SK-N-SH (cell line): Measurements from ENCODE around the gene DNAJC1. TPM values are rescaled to one million over a fixed set of nuclear protein-coding genes. Genes with fewer than 3 reads are reported as not detected.

Experiments used
- CTCF ChIA-PET: fragments of 300-600, 350-600 bp; formaldehyde crosslinking; extraction: SDS; loops from one replicate; lab custom pipeline; 2021; lab: Yijun Ruan, JAX
- POLR2A ChIA-PET: fragments of 350-600 bp; sonication (Branson Sonifier 250); formaldehyde crosslinking; extraction: SDS; loops from one replicate; lab custom pipeline; 2020; ENCODE audit warnings: antibody characterized with exemption, inconsistent platforms; lab: Yijun Ruan, JAX
- DNase-seq: peaks from one replicate; pipeline ENCODE4 v3.0.0; 2012
- H2AFZ ChIP-seq: fragments of 200-600 bp; sonication (generic); 2 replicates; pipeline ENCODE4 v1.8.1; 2016; ENCODE audit warnings: antibody characterized with exemption, mild to moderate bottlenecking, low read depth
- H3F3A ChIP-seq: fragments of 200-600 bp; sonication (generic); replicated peaks from 2 replicates; pipeline ENCODE3; 2016; ENCODE audit warnings: antibody characterized with exemption, mild to moderate bottlenecking; ENCODE audit not compliant: insufficient read depth
- H3K27ac ChIP-seq, 2 experiments: fragments of 200-500 bp in 1 of 2; fragments of 200-600 bp in 1 of 2; sonication (Bioruptor generic) in 1 of 2; sonication (generic), shearing (Covaris generic) in 1 of 2; 2 replicates each; pipeline versions ENCODE4 v1.5.1 to v1.6.1; 2014 to 2016; ENCODE audit warnings: low read depth in 2 of 2, inconsistent platforms in 1 of 2, low read length in 1 of 2, mild to moderate bottlenecking in 1 of 2, mixed read lengths in 1 of 2
- H3K27me3 ChIP-seq: fragments of 200-600 bp; sonication (generic), shearing (Covaris generic); 2 replicates; pipeline ENCODE4 v1.6.1; 2016; ENCODE audit warnings: mixed run types; ENCODE audit not compliant: insufficient read depth
- H3K36me3 ChIP-seq, 2 experiments: fragments of 200-500 bp in 1 of 2; fragments of 200-600 bp in 1 of 2; sonication (Bioruptor generic) in 1 of 2; sonication (generic) in 1 of 2; replicated peaks in 1 of 2; 2 replicates each; pipeline versions ENCODE3 to v1.5.1; 2014 to 2016; ENCODE audit warnings: low read length in 1 of 2, mild to moderate bottlenecking in 1 of 2; ENCODE audit not compliant: insufficient read depth in 2 of 2, control insufficient read depth in 1 of 2
- H3K4me1 ChIP-seq, 2 experiments: fragments of 200-500 bp in 1 of 2; fragments of 200-600 bp in 1 of 2; sonication (Bioruptor generic) in 1 of 2; sonication (generic), shearing (Covaris generic) in 1 of 2; 2 replicates each; pipeline versions ENCODE4 v1.5.1 to v1.6.1; 2014 to 2016; ENCODE audit warnings: low read depth in 1 of 2, low read length in 1 of 2, mixed run types in 1 of 2; ENCODE audit not compliant: insufficient read depth in 2 of 2, control insufficient read depth in 1 of 2
- H3K4me2 ChIP-seq: fragments of 200-600 bp; sonication (generic), shearing (Covaris generic); 2 replicates; pipeline ENCODE4 v1.6.1; 2017; ENCODE audit warnings: mixed run types
- H3K4me3 ChIP-seq, 2 experiments: fragments of 200-500 bp in 1 of 2; fragments of 200-600 bp in 1 of 2; sonication (Bioruptor generic) in 1 of 2; sonication (generic), shearing (Covaris generic) in 1 of 2; 2 replicates each; pipeline versions ENCODE4 v1.5.1 to v1.8.1; 2014 to 2016; ENCODE audit warnings: low read depth in 2 of 2, inconsistent platforms in 1 of 2, low read length in 1 of 2, mild to moderate bottlenecking in 1 of 2, mixed read lengths in 1 of 2, moderate library complexity in 1 of 2
- H3K79me2 ChIP-seq: fragments of 200-600 bp; sonication (generic); 2 replicates; pipeline ENCODE4 v1.8.1; 2017; ENCODE audit warnings: mild to moderate bottlenecking; ENCODE audit not compliant: insufficient read depth
- H3K9ac ChIP-seq: fragments of 200-600 bp; sonication (generic); 2 replicates; pipeline ENCODE4 v1.6.1; 2017; ENCODE audit warnings: mixed run types
- H3K9me2 ChIP-seq: fragments of 200-600 bp; sonication (generic); 2 replicates; pipeline ENCODE4 v1.6.1; 2017; ENCODE audit warnings: mixed run types
- H3K9me3 ChIP-seq: fragments of 200-600 bp; sonication (generic); 2 replicates; pipeline ENCODE4 v1.6.1; 2017; ENCODE audit warnings: mixed run types, mild to moderate bottlenecking, moderate library complexity
- H4K20me1 ChIP-seq: fragments of 200-600 bp; sonication (generic); 2 replicates; pipeline ENCODE4 v1.6.1; 2017; ENCODE audit warnings: mild to moderate bottlenecking, mixed run types; ENCODE audit not compliant: insufficient read depth
- CHD2 ChIP-seq: fragments of 150-350 bp; IDR thresholded peaks from 2 replicates; pipeline ENCODE4 v1.6.1; 2018; ENCODE audit warnings: low read length; ENCODE audit not compliant: partially characterized antibody
- EZH2phosphoT487 ChIP-seq: fragments of 200-600 bp; sonication (generic); IDR thresholded peaks from 2 replicates; pipeline ENCODE4 v1.6.1; 2017; ENCODE audit warnings: low read depth, mixed run types, mild to moderate bottlenecking, antibody characterized with exemption, moderate library complexity, borderline replicate concordance
- FOSL2 ChIP-seq: IDR thresholded peaks from 2 replicates; pipeline ENCODE4 v1.4.0; 2012; ENCODE audit warnings: low read depth, mild to moderate bottlenecking, moderate library complexity, borderline replicate concordance
- NFIC ChIP-seq: IDR thresholded peaks from 2 replicates; pipeline ENCODE4 v1.4.0; 2012; ENCODE audit warnings: borderline replicate concordance
- POLR2AphosphoS5 ChIP-seq: IDR thresholded peaks from 2 replicates; pipeline ENCODE4 v1.6.1; 2012; ENCODE audit warnings: low read depth, low read length
- RCOR1 ChIP-seq: fragments of 150-350 bp; IDR thresholded peaks from 2 replicates; pipeline ENCODE4 v1.6.1; 2017; ENCODE audit warnings: antibody characterized with exemption, low read length
- TAF1 ChIP-seq: IDR thresholded peaks from 2 replicates; pipeline ENCODE4 v1.6.1; 2012; ENCODE audit warnings: low read depth, mild to moderate bottlenecking, low read length, moderate library complexity, borderline replicate concordance
- TCF12 ChIP-seq: IDR thresholded peaks from 2 replicates; pipeline ENCODE4 v1.4.0; 2012
- TEAD4 ChIP-seq: IDR thresholded peaks from 2 replicates; pipeline ENCODE4 v1.4.0; 2012; ENCODE audit warnings: mild to moderate bottlenecking, borderline replicate concordance; ENCODE audit not compliant: insufficient read depth
- WGBS: methylation state at CpG from one replicate; pipeline ENCODE4 v1.1.6; 2017; ENCODE audit warnings: low lambda C conversion rate; 5-methylcytosine and 5-hydroxymethylcytosine counted together
- polyA plus RNA-seq, 3 experiments: library from polyadenylated mRNA; depleted of rRNA; stranded (reverse); fragments of >200 nt; gene quantifications; 2 replicates each; pipeline ENCODE4 v1.2.3, GENCODE V29; 2012
- TF ChIP-seq, protein P1 (sequence below): fragments of 150-350 bp; IDR thresholded peaks from 2 replicates; pipeline ENCODE4 v1.6.1; 2017; ENCODE audit warnings: antibody characterized with exemption, low read length, low read depth, borderline replicate concordance

The DNAJC1 gene
- polyA plus RNA-seq, 1 of the 3 experiments (the other 2 are of a cell fraction), result 9.3 TPM

DNA sequence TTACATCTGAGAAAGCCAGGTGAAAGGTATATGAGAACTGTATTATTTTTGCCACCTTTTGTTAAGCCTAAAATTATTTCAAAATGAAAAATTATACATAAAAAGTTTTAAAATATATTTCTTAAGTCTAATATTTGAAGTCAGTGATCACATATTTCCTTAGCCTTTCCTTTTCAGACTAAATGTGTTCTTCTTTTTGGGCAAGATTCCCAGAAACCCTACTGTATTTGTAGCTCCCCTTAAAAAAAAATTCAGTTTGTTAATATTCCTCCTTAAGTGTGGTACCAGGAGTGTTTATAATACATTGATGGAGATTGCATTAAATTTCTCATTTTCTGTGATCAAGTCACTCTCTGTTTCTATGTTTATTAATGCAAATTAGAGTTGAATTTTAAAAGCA lies 22.8 kb downstream of the DNAJC1 start:
- ChIA-PET POLR2A (no interaction called here), CTCF (interaction anchor here (1.0 kb wide), 1 partner anchor 1008 kb away, joined by 3 read pairs; no protein-coding TSS in a partner anchor)
- no peak overlapping the region for H3K4me3 ChIP-seq
- H4K20me1 ChIP-seq, result no peaks in the 10 kb centered on the region
- H3K4me2 ChIP-seq, result 0 out of 2 replicates have a peak overlapping the region, but pooled peaks have one; percentile 12
- H3F3A ChIP-seq, result peaks cover 28% of the 10 kb centered on the region
- no peaks in the 10 kb centered on the region for H3K36me3 ChIP-seq
- H2AFZ ChIP-seq, result no peak overlapping the region
- H3K27me3 ChIP-seq, result no peaks in the 10 kb centered on the region
- DNase-seq, result no peak
- H3K27ac ChIP-seq, result peak overlapping the region; percentile 38 to 65
- H3K79me2 ChIP-seq, result peaks cover 35% of the 10 kb centered on the region; the same call in 1 of the 2 replicates
- H3K9me2 ChIP-seq, result no peaks in the 10 kb centered on the region
- H3K9me3 ChIP-seq, result no peaks in the 10 kb centered on the region
- no peak overlapping the region for H3K9ac ChIP-seq
- H3K4me1 ChIP-seq, result peaks cover 26 to 27% of the 10 kb centered on the region in 2 experiments; a peak in 3 of 4 replicates
- no peak for TF ChIP-seq POLR2AphosphoS5
- no peak for TF ChIP-seq RCOR1

DNA sequence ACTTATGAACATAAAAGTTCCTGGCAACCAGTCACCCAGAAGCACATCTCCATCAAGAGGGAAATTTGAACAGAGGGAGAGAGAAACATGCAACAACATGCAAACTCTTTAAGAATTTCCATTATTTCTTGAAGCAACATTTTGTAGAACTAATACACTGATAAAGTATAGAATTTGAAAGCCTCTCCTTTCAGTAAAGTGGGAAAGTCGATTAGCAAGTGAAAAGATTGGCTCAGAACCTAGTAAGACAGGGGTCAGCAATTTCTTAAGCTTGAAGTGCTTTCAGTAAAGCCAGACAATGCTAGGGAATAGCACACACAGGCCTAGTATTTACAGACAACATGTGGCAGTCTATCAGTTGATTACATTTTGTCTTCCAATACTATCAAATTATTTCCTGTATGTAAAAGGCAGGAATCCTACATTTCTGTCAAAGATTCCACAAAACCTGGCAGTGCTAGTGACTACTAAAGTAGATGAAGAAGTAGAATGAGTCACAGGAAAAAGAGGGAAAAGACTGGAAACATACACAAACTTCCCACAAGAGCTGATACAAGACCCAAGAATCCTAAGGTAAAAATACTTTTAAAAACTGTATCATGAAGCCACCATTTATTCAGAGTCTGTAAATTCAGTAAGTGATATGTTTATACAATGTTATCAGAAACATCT lies 25.2 kb downstream of the DNAJC1 start:
- Histone ChIP-seq H3K9ac (no peak overlapping the region), H3K27ac (peak overlapping the region; percentile 52 to 58), H3K4me3 (no peak overlapping the region), H3K4me2 (0 out of 2 replicates have a peak overlapping the region, but pooled peaks have one; percentile 1), H3K36me3 (no peaks in the 10 kb centered on the region), H4K20me1 (no peaks in the 10 kb centered on the region), H3F3A (peaks cover 28% of the 10 kb centered on the region), H2AFZ (no peak overlapping the region; the same call in 1 of the 2 replicates), H3K9me2 (no peaks in the 10 kb centered on the region), H3K4me1 (peaks cover 26 to 35% of the 10 kb centered on the region in 2 experiments; a peak in 3 of 4 replicates), H3K9me3 (no peaks in the 10 kb centered on the region), H3K79me2 (peaks cover 35% of the 10 kb centered on the region; the same call in 1 of the 2 replicates), H3K27me3 (no peaks in the 10 kb centered on the region)
- CTCF ChIA-PET, result interaction anchor here (0.6 to 1.6 kb wide), 3 partner anchors 171 to 707 kb away, joined by 3 to 7 read pairs (median 3); no protein-coding TSS in a partner anchor
- no peak for DNase-seq
- POLR2A ChIA-PET, result interaction anchor here (0.9 kb wide), 1 partner anchor 452 kb away, joined by 3 read pairs; no protein-coding TSS in a partner anchor
- 48% methylated on average over 1 of the region's 1 CpG for WGBS
- TF ChIP-seq TCF12 (peak; percentile 31; the same call in 1 of the 2 replicates), CHD2 (no peak), TAF1 (no peak), TEAD4 (0 out of 2 replicates have a peak, but pooled peaks have one; percentile 17), EZH2phosphoT487 (no peak), FOSL2 (peak; percentile 22; the same call in 1 of the 2 replicates), NFIC (0 out of 2 replicates have a peak, but pooled peaks have one; percentile 3)
- TF ChIP-seq, protein P1, sequence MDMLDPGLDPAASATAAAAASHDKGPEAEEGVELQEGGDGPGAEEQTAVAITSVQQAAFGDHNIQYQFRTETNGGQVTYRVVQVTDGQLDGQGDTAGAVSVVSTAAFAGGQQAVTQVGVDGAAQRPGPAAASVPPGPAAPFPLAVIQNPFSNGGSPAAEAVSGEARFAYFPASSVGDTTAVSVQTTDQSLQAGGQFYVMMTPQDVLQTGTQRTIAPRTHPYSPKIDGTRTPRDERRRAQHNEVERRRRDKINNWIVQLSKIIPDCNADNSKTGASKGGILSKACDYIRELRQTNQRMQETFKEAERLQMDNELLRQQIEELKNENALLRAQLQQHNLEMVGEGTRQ, result no peak
